Myocyte (in vitro differentiated cells): Measurements from ENCODE around the gene CD58. TPM values are rescaled to one million over a fixed set of nuclear protein-coding genes. Genes with fewer than 3 reads are reported as not detected.

ENCODE experiments used
- DNase-seq: peaks from one replicate; pipeline ENCODE4 v3.0.0-alpha.2; 2012; ENCODE audit warnings: low read depth
- total RNA-seq: library from RNA; depleted of rRNA; stranded (reverse); fragments of >200 nt; gene quantifications from 2 replicates; pipeline ENCODE4 v1.2.3, GENCODE V29; 2014

Gene CD58
- total RNA-seq, 1 donor from 2014 or later = 24.4 TPM

DNA sequence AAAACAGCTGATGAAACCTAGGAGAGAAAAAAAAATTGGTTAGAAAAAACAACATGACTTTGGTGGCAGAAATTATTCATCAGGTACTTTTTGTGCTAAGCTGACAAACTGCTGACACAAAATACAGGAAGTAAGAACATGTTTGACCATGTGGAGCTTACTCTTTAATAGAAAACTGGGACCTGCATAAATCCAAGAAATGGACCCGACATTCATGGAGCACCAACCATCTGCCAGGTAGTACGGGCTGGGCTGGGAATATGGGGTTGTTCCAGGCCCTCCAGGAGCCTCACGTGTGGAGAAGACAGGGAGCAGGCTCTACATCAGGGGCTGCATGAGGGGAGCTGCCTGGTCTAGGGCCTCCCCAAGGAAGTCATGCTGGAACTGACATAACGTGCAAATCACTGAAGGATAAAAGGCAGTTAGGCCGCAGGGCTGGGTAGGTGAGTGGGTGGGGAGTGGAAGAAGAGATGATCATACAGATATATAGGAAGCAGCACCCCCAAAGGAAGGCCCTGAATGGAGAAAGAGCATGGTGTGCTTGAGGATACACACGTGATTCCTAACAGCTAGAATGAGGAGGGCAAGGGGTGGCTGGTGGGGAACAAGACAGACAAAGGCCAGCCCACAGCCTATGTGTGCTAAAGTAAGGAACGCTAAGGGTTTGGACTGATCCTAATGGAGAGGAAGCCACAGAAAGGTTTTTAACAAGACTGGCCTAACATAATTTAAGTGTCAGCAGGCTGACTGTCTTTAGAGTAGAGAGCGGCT lies 26.1 kb downstream of the CD58 start:
- DNase-seq = no peak

DNA sequence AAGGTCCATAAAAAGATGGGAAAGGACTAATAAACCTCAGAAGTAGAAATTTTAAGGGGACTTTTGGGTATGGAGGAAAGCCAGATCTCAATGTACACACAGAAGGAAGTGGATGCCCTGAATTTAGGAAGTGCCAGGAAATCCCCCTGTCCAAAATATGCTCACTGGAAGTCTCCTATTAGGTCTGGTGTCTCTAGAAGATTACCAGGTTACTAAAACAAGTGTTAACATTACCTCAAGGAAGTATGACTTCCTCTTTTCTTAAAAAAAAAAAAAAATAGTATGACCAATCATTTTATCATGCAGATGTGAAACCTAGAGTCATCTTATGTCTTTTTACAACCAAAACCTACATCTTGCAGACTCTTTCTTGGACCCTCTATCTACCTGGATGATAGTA lies 30.7 kb downstream of the CD58 start:
- no peak for DNase-seq

DNA sequence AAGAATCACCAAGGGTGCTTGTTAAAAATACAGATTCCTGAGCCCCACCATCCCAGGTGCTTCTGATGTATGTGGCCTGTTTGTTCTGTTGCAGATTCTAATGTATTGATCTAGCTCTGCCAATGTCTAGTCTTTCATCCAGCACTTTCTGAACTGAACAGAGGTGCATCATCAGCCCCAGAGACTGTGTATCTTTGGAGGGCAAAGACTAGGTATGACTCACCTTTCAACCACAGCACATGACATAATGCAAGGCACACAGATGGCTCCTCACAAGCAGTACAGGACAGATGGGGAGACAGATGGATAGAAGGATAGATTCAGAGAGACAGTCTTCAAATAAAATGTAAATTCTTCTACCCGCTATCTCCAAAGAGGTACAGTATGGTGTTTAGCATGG lies 32.3 kb downstream of the CD58 start:
- DNase-seq = peak; percentile 33

DNA sequence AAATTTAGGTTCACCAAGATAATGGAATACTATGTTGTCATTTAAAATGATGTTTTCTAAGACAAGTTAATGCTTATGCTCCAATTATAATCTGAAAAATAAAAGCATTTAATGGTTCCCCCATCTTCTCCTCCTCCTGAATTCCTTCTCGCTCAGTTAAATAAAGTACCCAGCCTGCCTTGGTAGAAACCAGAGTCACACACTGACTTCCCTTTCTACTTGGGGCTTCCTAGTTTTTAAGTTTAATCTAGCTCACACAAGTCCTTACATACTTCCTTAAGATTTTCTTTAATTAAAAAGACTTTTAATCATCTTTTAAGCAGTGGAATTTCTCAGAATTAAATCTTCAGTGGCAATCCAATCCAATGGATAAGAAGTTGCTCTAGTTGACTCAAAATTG lies 32.9 kb downstream of the CD58 start:
- no peak for DNase-seq

DNA sequence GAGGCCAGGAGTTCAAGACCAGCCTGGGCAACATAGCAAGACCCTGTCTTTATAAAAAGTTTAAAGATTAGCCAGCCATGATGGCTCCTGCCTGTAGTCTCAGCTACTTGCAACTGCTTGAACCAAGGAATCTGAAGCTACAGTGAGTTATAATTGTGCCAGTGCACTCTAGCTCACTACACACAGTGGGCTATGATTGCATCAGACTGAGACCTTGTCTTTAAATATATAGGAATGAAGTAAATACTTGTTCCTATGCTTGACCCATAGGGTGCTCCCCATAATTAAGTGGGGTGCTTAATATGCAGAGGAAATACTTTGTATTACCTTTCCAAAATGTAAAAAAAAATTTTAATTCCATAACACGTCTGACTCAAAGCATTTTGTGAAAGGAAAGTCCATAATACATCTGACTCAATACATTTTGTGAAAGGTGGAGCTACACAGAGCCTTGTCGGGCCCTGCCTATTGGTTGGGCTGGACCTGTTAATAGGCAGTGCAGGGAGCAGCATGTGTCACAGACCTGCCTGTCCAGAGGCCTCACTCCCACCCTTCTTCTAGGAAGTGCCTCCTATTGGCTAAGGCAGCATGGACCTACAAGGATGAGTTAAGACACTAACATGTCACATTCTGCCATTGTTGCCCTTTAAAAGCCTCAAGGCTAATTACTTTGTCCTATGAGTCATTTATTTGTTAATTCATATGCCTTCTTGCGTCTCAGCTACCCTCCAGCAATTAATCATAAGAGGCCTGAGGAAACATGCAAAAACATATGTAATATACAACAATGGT lies 33.6 kb downstream of the CD58 start:
- DNase-seq = no peak

DNA sequence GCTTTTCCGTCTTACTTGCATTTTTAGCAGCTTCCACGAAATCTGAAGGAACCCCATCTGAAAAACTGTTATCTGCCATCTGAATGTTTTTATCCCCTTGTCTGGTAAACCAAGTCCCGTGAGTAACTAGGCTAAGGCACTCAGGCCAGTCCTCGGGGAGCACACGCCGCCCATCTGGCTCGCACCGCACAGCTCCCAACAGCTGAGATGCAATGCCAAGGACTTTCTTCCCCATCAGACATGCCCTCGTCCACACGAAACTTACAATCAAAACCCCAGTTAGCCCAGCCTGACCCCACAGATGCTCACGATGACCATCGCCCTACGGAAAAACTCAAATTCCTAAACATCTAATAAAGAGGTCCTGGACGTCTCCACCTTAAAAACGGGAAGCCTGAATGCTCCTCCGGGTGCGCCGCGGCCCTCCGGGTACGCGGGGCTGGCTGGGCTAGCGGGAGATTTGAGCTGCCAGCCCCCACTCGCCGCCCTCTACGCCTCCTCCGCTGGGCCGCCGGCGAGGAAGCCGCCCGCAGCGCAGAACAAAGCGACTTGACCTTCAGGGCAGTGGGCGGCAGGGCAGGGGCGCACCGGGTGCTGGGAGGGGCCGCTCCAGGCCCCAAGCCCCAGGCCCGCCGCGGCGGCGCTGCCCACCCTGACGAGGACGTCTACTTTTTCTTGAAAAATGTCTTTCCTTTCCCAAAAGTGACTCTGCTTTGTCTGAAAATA lies 36.6 kb downstream of the CD58 start:
- DNase-seq = no peak

DNA sequence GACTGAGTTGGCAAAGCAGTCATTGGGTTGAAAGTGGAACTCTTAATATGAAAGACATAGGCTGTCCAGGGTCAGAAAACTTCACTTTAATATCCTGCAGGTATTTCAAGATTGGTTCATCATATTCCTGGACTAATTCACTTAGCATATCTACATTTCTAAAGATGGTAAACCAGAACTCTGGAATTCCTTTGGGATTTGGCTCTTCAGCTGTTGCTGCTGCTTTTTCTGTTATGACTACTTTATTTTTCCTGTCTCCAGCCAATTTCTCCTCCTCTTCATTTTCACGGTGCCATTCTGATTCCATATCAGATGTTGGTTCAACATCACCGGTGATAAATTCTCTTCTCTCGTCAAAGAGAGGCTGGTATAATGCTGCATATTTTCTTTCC lies 37.4 kb downstream of the CD58 start:
- peak; percentile 30 for DNase-seq

DNA sequence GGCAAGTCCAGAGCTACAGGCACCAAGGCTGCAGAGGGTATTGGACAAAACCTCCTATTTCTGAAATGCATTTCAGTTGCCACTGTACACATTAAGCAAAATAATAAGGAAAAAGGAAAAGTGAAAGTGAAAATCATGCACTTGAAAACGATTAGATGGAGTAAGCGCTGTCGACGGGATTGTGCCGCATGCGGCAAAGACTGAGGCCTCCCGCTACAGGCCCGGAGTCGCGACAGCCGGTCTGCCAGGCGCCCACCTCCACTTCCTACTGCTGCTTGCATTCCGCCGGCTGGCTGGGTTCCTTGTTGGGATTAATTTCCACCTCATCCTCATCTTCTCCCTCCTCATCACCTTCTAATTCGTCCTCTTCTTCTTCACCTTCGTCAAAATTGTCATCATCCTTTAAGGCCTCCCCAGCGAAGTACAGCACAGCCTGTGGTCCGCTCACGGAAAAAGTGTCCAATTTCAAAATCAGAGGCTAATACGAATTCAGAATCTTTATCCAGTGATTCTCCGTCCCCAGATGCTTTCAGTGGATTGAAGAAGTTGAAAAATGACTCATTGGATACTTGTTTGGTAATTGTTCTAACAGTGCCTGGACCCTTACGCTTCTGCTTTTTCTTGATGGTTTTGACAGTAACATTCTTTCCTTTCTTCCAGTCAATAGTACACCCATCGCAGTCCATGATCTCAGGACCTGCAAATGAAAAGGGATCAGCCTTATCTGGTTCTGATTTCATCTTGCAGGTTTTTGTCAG lies 38.0 kb downstream of the CD58 start:
- no peak for DNase-seq

DNA sequence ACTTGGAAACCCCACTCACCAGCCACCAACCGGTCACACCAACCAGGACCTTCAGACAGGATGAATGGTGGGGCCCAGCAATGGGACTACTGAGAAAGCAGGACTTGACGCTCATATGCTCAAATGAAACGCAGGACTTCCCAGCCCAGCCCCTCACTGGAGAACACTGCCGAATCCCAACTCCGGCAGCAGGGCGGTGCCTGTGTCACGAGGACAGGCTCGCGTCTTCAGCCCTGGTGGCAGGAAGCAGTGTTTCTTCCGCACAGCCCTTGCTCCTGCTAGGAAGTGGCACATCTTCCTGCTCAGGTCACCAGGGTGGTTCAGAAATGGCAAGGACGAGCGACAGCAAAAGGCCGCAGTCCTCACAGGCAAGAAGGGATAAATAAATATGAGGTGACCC lies 38.9 kb downstream of the CD58 start:
- no peak for DNase-seq

DNA sequence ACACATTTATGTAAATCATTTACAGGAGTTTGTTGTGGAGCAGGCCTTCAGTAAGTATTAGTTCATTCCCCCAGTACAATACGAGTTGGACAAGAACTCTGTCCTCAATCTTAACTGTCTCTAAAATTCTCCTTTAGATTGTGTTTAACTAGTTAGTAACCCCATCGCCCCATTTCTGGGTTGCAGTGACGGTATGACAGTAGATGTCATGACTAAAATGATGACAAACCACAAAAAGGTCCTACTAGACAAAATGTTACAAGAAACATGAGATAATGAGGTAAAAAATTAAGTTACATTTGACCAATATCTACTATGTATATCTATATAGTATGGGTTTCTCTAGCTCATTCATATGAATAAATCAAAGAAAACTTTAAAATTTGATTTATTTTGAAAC lies 41.1 kb downstream of the CD58 start:
- no peak for DNase-seq

DNA sequence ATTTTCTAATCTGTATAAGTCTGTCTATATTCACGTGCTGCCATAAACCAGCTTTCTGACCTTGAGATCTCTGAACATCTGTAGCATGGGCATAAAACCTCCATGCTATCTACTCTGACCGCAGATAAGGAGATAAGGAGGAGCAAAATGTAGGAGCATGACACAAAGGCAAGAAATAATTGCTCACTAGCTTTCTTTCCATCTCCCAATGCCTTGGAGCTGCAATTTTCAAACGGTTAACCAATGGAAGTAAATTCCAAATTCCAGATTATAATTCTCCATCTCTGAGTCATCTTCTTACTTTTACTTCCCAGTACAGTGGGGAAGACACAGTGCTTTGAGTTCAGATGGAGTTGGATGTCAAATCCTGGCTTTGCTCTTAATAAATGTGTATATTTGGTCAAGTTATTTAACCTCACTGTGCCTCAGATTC lies 41.6 kb downstream of the CD58 start:
- DNase-seq = no peak

DNA sequence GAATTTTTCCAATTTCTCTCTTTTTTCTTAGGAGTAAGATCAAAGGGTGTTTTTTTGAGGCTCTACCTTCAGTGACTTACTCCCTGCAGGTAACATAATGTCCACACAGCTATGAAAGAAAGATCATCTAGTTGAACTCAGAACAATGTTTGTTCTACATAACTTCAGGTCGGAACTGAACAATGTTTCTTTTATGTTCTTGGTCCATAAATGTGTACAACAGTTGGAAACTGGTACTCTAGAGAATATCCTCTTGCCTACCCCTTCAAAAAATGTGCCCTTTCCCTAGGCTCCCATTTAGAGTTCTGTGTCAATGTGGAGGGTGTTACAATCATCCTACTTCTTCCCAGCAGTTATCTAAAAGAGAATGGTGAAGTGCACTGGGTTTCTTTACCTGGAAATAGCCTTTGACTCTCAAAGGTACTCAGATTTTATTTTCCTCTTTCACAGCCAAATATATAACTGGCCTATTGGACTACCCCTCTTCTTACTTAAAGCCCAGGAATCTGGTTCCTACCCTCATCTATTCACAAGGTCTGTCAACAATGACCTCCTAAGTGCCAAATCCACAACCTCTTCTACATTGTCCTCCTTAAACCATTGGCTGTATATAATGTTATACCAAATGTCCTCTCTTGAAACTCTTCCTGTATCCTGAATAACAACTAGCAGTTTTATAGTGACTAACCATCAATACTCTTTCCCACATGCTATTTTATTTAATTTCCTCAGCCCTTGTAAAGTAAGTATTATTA lies 42.3 kb downstream of the CD58 start:
- DNase-seq = no peak

DNA sequence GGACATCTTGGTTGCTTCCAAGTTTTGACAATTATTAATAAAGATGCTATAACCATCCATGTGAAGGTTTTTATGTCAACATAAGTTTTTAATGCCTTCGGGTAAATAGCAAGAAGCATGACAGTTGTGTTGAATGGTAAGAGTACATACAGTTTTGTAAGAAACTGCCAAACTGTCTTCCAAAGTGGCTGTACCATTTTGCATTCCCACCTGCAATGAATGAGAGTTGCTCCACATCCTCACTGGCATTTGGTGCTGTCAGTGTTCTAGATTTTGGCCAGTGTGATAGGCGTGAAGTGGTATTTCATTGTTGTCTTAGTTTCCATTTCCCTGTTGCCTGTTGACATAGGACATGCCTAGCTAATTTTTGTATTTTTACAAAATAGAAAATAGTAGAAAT lies 45.4 kb downstream of the CD58 start:
- no peak for DNase-seq

DNA sequence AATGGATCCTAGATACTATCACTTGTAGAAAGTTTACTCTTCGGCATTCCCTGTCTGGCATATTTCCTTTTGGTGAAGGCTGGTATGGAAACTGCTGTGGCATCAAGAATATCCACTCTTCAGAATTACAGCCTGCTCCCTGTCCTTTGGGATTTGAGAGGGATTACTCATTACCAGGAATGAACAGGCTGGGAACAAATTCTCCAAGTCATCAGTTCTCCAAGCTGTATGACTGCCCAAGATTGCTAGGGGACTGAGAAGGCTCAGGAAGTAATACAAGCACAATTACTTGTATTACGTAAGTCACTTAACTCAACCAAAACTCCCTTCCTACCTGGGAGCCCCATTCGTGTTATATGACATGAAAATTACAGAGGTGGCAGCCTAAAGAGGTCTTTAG lies 49.6 kb downstream of the CD58 start:
- DNase-seq = peak; percentile 80

DNA sequence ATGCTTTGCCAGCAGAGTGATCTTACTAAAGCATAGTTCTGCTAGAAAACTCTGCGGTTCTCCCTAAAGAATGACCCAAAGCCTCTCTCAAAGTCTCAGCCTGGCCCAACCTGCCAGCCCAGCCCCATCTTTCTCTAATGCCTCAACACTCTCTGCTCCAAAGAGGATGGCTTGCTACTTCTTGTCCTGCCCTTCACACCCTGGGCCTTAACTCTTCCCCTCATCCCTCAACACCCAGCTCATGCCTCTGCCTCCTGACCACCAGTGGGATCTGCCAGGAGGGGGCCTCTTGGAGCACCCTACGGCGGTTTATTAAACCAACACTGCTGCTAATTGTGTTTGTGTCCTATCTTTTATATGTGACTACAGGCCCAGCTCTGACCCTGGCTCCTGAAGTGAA lies 52.4 kb downstream of the CD58 start:
- DNase-seq = no peak

DNA sequence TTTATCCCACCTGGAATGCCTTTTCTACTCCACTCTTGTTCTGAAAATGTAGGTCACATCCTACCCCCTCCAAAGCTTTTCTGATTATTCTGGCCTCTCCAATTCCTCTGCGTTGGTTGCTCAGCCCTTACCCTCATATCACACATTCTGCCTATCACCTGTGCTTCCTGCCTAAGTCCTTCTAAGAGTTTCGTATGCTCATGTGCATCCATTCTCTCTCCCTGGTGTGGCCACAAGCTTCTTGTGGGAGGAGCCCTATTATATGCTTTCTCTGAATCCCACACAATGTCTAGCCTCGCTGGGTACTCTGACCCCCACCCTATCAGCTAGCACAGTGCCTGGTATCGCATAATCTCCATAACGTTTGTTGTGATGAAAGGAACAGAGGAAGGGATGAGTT lies 54.2 kb downstream of the CD58 start:
- no peak for DNase-seq

DNA sequence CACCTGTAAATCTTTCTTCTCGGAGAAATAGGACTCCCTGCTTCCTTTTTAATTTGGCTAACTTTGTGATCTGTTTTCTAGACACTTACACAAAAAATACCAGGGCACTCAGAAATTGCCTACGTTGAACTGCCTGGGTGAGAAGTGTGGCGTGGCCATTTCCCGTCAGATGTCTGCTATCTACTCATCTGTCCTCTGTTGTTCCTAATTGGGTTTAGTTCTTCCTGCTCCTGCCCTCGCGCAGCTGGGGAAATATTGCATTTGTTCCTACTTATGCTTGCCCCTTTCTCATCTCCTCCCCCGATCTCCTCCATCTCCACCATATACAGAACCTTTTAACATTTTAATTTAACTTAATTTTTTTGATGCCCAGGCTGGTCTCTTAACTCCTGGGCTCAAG lies 55.1 kb downstream of the CD58 start:
- DNase-seq = no peak

DNA sequence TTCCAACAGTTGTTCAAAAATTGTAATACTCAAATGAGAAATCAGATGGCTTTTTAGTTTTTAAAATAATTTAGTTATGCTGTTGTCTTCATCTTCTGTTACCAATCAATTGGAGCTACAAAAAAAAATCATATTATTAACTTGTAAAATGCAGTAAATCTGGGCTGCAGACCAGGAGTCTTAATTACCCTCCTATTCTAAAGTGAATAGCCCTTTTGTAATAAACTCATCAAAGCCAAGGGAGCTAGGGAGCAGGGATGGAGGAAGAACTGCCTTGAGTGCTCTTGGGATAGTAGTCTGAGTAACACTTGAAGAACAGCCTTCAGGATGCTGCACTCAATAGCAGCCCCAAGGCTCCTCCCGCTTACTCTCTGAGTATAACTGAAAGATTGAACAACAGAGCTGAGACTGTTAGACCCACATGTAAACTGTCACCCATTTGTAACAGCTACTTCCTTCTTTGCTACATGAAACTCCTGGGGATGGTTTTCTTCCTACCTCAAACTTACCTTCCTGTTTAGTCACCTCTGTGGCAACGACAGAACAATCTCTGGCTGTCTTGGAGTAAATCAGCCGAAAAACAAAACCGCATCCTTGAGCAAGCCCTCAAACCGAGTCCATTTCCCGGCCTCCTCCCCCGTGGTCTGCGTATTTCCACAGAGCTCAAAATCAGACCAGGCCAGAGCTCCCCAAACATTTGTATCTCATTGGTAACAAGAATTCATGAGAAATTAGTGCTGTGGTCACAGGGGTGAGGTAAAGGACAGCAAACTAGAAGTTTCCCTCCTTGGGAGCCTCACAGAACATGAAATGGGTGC lies 55.9 kb downstream of the CD58 start:
- DNase-seq = no peak

DNA sequence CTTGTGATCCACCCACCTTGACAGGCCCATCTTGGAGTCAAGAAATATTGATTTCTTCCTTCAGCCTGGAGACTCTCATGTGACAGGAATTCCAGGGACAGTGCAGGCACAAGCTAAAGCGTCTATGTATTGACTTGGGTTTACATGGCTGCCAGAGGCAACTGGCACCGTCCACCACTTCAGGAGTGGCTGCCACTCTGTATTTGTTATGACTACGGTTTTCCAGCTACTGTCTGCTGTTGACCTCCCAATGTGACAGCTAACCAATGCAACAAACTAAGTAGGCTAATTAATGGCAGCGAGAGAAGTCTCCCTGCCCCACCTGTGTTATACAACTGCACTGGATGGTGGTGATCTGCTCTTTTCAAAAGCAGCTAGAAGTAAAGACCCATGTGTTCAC lies 56.9 kb downstream of the CD58 start:
- no peak for DNase-seq
